Cardiac fibroblast (primary cell): ENCODE measurements around the gene C20orf202.

Experiments
- DNase-seq, 2 donors: peaks; one replicate each; pipeline versions ENCODE4 v3.0.0 to v3.0.0-alpha.2; 2010; ENCODE audit warnings: low read depth in 2 of 2
- H3K4me3 ChIP-seq, 2 donors: replicated peaks in 1 of 2; 1 replicate in 1 of 2; 2 replicates in 1 of 2; pipeline ENCODE4 v1.5.1; 2011; ENCODE audit warnings: low read depth in 2 of 2, low read length in 2 of 2, mild to moderate bottlenecking in 2 of 2, moderate library complexity in 1 of 2
- CTCF ChIP-seq: IDR thresholded peaks from one replicate; pipeline ENCODE4 v1.5.1; 2011; ENCODE audit warnings: low read depth, mild to moderate bottlenecking, low read length, inconsistent platforms

C20orf202 gene

GRCh38 chr20:1182106-1182505, 21.1 kb upstream of the C20orf202 start:
- TF ChIP-seq CTCF, result no peak
- no peak for DNase-seq
- H3K4me3 ChIP-seq, result no peak overlapping the region

- DNase-seq, result no peak
- no peak overlapping the region for H3K4me3 ChIP-seq
- TF ChIP-seq CTCF, result no peak
Observed at GRCh38 chr20:1183153-1183552, 20.1 kb upstream of the C20orf202 start.

- no peak overlapping the region for H3K4me3 ChIP-seq
- no peak for TF ChIP-seq CTCF
- DNase-seq, result no peak
Observed at GRCh38 chr20:1184260-1184637, 19.0 kb upstream of the C20orf202 start.

DNA sequence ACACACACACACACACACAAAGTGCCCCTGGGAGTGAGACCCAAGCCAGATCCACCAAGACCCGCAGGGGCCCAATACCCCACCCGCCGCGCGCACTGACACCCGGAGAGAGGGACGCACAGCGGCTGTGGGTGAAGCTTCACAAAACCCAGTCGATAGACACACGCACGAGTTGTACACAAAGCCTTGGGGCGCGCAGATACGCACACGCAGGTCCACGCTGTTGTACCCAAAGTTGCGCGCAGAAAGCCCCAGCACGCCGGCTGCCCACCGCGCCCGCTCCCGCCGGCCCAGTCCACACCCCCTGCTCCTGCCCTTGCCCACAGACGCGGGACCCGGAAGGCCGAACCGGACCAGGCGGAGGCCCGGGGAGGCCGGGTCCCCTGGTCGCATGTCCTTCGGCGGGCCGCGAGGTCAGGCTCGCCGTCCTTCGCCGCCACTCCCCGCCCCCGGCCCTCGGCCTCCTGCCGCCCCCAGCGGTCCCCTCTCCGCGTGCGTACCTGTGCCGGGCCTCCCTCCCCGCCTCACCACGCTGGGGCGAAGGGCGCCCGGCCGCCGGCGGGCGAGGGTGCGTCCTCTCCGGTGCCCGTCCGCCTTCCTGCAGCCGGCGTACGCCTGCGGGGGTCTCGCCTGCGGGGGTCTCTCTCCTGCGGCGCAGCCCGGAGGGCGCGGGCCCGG, 18.5 kb upstream of the C20orf202 start, which contains the start of gene TMEM74B:
TSS of gene TMEM74B (minus strand) at position 344 of the 678 bp plus-strand sequence. CDS start 1,180 bp downstream, outside the sequence.
- no peak for TF ChIP-seq CTCF
- DNase-seq, result no peak
- H3K4me3 ChIP-seq, result peak within 1 kb of the TSS; percentile 37 to 52

- no peak for TF ChIP-seq CTCF
- H3K4me3 ChIP-seq, result peak overlapping the region; percentile 37 to 52
- DNase-seq, result no peak
Observed at GRCh38 chr20:1185316-1185741, 17.9 kb upstream of the C20orf202 start.

DNA sequence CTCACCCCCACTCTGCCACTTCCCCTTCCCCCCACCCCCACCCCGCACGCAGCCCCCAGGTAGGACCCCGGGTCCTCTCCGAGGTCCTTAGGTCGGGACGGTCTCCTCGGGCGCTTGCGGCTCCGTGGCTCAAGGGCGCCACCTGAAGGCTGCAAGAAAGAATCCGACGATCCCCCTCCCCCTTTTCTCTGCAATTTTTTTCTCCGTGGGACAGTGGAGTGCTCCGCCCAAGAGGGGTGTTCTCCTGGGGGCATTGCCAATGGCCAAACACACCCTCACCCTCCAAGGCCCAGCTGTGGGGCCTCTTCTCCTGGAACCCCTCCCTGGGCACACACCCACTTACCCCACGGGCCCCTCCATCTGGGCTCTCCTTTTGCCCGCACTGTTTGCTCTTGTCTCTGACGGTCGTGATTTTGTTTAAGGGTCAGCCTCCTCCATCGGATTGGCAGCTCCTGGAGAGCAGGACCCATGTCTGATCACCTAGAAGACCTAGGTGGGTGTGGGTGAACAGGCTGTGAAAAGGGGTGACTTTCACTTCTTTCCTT, 17.4 kb upstream of the C20orf202 start:
- H3K4me3 ChIP-seq, result peak overlapping the region in 1 of 2 donors; percentile 52
- peak; percentile 77 for TF ChIP-seq CTCF
- peak; percentile 51 for DNase-seq
